Right lobe of liver (tissue), 6 donors: ENCODE measurements around the gene AHCYL2. TPM values are rescaled to one million over a fixed set of nuclear protein-coding genes. Genes with fewer than 3 reads are reported as not detected.

Experiments
- ATAC-seq, 4 donors: fragments of 200-7000 bp; cut with Tn5 transposase; one replicate each; pipeline ENCODE4 v1.9.1; 2020; ENCODE audit warnings: mild to moderate bottlenecking in 4 of 4, moderate library complexity in 4 of 4
- DNase-seq, 3 donors: peaks; one replicate each; pipeline ENCODE4 v3.0.0-alpha.2; 2020
- H3K27ac ChIP-seq, 3 donors: fragments of 200-600 bp; one replicate each; pipeline ENCODE4 v1.8.0; 2022
- H3K27me3 ChIP-seq, 2 donors: fragments of 200-600 bp; one replicate each; pipeline ENCODE4 v1.8.0; 2022
- H3K36me3 ChIP-seq, 4 donors: fragments of 200-600 bp; sonication (generic) in 1 of 4; one replicate each; pipeline versions ENCODE4 v1.5.1 to v1.8.0; 2017 to 2022; ENCODE audit warnings: control low read depth in 1 of 4
- H3K4me1 ChIP-seq, 4 donors: fragments of 200-600 bp; sonication (generic) in 1 of 4; one replicate each; pipeline versions ENCODE4 v1.5.1 to v1.8.0; 2017 to 2022; ENCODE audit warnings: control low read depth in 1 of 4
- H3K4me3 ChIP-seq, 3 donors: fragments of 200-600 bp; one replicate each; pipeline ENCODE4 v1.8.0; 2022
- H3K9me3 ChIP-seq, 4 donors: fragments of 200-600 bp; sonication (generic) in 1 of 4; one replicate each; pipeline versions ENCODE4 v1.5.1 to v1.8.0; 2017 to 2022; ENCODE audit warnings: control low read depth in 1 of 4
- CTCF ChIP-seq, 4 donors: fragments of 200-600 bp in 3 of 4; fragments of 450-650 bp in 1 of 4; IDR thresholded peaks; one replicate each; pipeline versions ENCODE4 v1.5.1 to v1.8.0; 2016 to 2022; ENCODE audit warnings: antibody characterized with exemption in 4 of 4, mild to moderate bottlenecking in 2 of 4
- POLR2A ChIP-seq: fragments of 450-650 bp; IDR thresholded peaks from one replicate; pipeline ENCODE4 v1.6.1; 2017; ENCODE audit warnings: antibody characterized with exemption, mild to moderate bottlenecking
- WGBS: methylation state at CpG from one replicate; pipeline ENCODE4 v1.1.6; 2018; ENCODE audit warnings: low coverage, low lambda C conversion rate; ENCODE audit not compliant: insufficient coverage; ENCODE audit errors: missing lambda C conversion rate; 5-methylcytosine and 5-hydroxymethylcytosine counted together
- intact Hi-C, 2 donors: fragments of 100-400 bp; cut with DNase I; formaldehyde crosslinking; loops; one replicate each; pipeline versions ENCODE4 v1.11.2 to v1.14.1; 2022
- total RNA-seq, 6 experiments: library from RNA; depleted of rRNA in 2 of 6; stranded (reverse); fragments of >200 nt in 2 of 6; fragmentation: NEBNext Ultra II Directional in 3 of 6; extraction: Animal tissue kit (Norgen Biotek cat#: 25700) in 3 of 6; gene quantifications; one replicate each; pipeline versions ENCODE4 v1.1.0 to v1.2.4, GENCODE V29; 2016 to 2023
- donor health status: DM: no; HTN: yes; CAD: no.
- donor health status: DM: no; HTN: no; CAD: no.
- donor health status: DM: no; HTN: no; CAD: no.
- donor health status: DM: no; HTN: yes; CAD: no.
- donor health status: DM: no; HTN: yes; CAD: no.

Gene AHCYL2
- total RNA-seq, 6 experiments from 2014 or later, result 6.1 to 9.3 (median 8.0) TPM

GRCh38 chr7:129263168-129263567, 38.3 kb downstream of the AHCYL2 start:
- Histone ChIP-seq H3K27ac (no peak overlapping the region), H3K27me3 (no peaks in the 10 kb centered on the region), H3K9me3 (no peaks in the 10 kb centered on the region), H3K4me1 (no peaks in the 10 kb centered on the region), H3K36me3 (no peaks in the 10 kb centered on the region), H3K4me3 (no peak overlapping the region)
- DNase-seq, result no peak
- ATAC-seq, result no peak
- TF ChIP-seq POLR2A, result no peak
- no peak for TF ChIP-seq CTCF (IDR thresholded peaks at IDR 0.05)
- 85% methylated on average over 2 of the region's 2 CpGs for WGBS
- intact Hi-C loops, result no loop called here

GRCh38 chr7:129264534-129264933, 39.7 kb downstream of the AHCYL2 start:
- no peaks in the 10 kb centered on the region for H3K27me3 ChIP-seq
- intact Hi-C loops, result no loop called here
- DNase-seq (no peak), ATAC-seq (no peak)
- 74% methylated on average over 4 of the region's 4 CpGs for WGBS
- H3K4me3 ChIP-seq, result no peak overlapping the region
- no peak overlapping the region for H3K27ac ChIP-seq
- no peaks in the 10 kb centered on the region for H3K9me3 ChIP-seq
- H3K36me3 ChIP-seq, result no peaks in the 10 kb centered on the region
- no peaks in the 10 kb centered on the region for H3K4me1 ChIP-seq
- TF ChIP-seq POLR2A (no peak), CTCF (IDR thresholded peaks at IDR 0.05) (no peak)

- no peaks in the 10 kb centered on the region for H3K9me3 ChIP-seq
- no peak overlapping the region for H3K27ac ChIP-seq
- WGBS, result 56% methylated on average over 1 of the region's 1 CpG
- H3K36me3 ChIP-seq, result no peaks in the 10 kb centered on the region
- no peak for DNase-seq
- TF ChIP-seq CTCF (IDR thresholded peaks at IDR 0.05) (no peak), POLR2A (no peak)
- no peaks in the 10 kb centered on the region for H3K27me3 ChIP-seq
- ATAC-seq, result no peak
- H3K4me3 ChIP-seq, result no peak overlapping the region
- intact Hi-C loops, result no loop called here
- no peaks in the 10 kb centered on the region for H3K4me1 ChIP-seq
Measured at GRCh38 chr7:129265328-129265727, 40.5 kb downstream of the AHCYL2 start.

DNA sequence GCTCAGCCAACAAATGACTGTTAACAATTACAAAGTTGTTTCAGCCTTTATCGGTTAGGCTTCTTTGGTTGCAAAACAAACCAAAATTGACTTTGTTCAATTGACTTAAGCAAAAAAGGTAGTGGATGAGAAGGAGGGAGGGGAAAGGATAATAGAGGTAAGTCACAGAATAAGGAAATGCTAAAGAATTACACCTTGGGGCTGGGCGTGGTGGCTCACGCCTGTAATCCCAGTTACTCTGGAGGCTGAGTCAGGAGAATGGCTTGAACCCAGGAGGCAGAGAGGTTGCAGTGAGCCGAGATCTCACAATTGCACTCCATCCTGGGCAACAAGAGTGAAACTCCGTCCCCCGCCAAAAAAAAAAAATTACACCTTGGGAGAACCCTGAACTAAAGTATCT, 41.4 kb downstream of the AHCYL2 start:
- no peak for ATAC-seq
- no peak overlapping the region for H3K4me3 ChIP-seq
- TF ChIP-seq CTCF (IDR thresholded peaks at IDR 0.05) (no peak), POLR2A (no peak)
- intact Hi-C loops, result no loop called here
- no peaks in the 10 kb centered on the region for H3K36me3 ChIP-seq
- WGBS, result 74% methylated on average over 4 of the region's 6 CpGs
- no peaks in the 10 kb centered on the region for H3K4me1 ChIP-seq
- no peaks in the 10 kb centered on the region for H3K27me3 ChIP-seq
- no peak for DNase-seq
- H3K9me3 ChIP-seq, result no peaks in the 10 kb centered on the region
- H3K27ac ChIP-seq, result no peak overlapping the region

GRCh38 chr7:129270077-129270476, 45.2 kb downstream of the AHCYL2 start:
- ATAC-seq, result no peak

More at GRCh38 chr7:129270077-129270476, 45.2 kb downstream of the AHCYL2 start:
- Histone ChIP-seq H3K9me3 (no peaks in the 10 kb centered on the region), H3K27ac (no peak overlapping the region), H3K4me3 (no peak overlapping the region), H3K4me1 (no peaks in the 10 kb centered on the region), H3K27me3 (no peaks in the 10 kb centered on the region), H3K36me3 (no peaks in the 10 kb centered on the region)
- intact Hi-C loops, result no loop called here
- no peak for DNase-seq
- TF ChIP-seq POLR2A (no peak), CTCF (IDR thresholded peaks at IDR 0.05) (no peak)
- WGBS, result 68% methylated on average over 3 of the region's 3 CpGs
